HL-60 (cell line): ENCODE results near the gene DMD.

Source experiments
- DNase-seq, 2 experiments: peaks; one replicate each; pipeline ENCODE4 v3.0.0-alpha.2; 2010 to 2020; ENCODE audit warnings: low read depth in 1 of 2, low spot score in 1 of 2
- H3K27ac ChIP-seq: fragments of 250-450 bp; sonication (Bioruptor Pico); replicated peaks from 2 replicates; pipeline ENCODE4 v1.5.1; 2020; ENCODE audit warnings: mild to moderate bottlenecking, moderate library complexity
- H3K27me3 ChIP-seq: fragments of 250-450 bp; sonication (Bioruptor Pico); 2 replicates; pipeline ENCODE4 v1.5.1; 2021; ENCODE audit warnings: mild to moderate bottlenecking, moderate library complexity; ENCODE audit not compliant: insufficient read depth, poor library complexity, severe bottlenecking
- H3K4me3 ChIP-seq: replicated peaks from 2 replicates; pipeline ENCODE4 v1.5.1; 2011; ENCODE audit warnings: mild to moderate bottlenecking, control low read depth, low read length; ENCODE audit not compliant: insufficient read depth
- CTCF ChIP-seq: IDR thresholded peaks from one replicate; pipeline ENCODE4 v1.5.1; 2011; ENCODE audit warnings: low read length, control low read depth, inconsistent platforms; ENCODE audit not compliant: insufficient read depth
- GABPA ChIP-seq: IDR thresholded peaks from 2 replicates; pipeline ENCODE4 v1.6.1; 2012; ENCODE audit warnings: low read depth
- POLR2AphosphoS5 ChIP-seq: IDR thresholded peaks from 2 replicates; pipeline ENCODE4 v1.6.1; 2012; ENCODE audit warnings: low read depth
- REST ChIP-seq: IDR thresholded peaks from 2 replicates; pipeline ENCODE4 v1.6.1; 2012; ENCODE audit warnings: low read depth; ENCODE audit not compliant: insufficient replicate concordance
- SPI1 ChIP-seq: IDR thresholded peaks from 2 replicates; pipeline ENCODE4 v1.6.1; 2012; ENCODE audit warnings: low read depth, mild to moderate bottlenecking, borderline replicate concordance

The DMD gene

GRCh38 chrX:32937043-32937442 lies 274.3 kb downstream of the DMD start:
- no peak for DNase-seq
- TF ChIP-seq GABPA (no peak), REST (no peak), SPI1 (no peak), CTCF (no peak), POLR2AphosphoS5 (no peak)
- H3K27me3 ChIP-seq: no peaks in the 10 kb centered on the region
- H3K27ac ChIP-seq: no peak overlapping the region
- H3K4me3 ChIP-seq: no peak overlapping the region

GRCh38 chrX:32933548-32933947 lies 277.8 kb downstream of the DMD start:
- Histone ChIP-seq H3K27me3 (no peaks in the 10 kb centered on the region), H3K27ac (no peak overlapping the region), H3K4me3 (no peak overlapping the region)
- TF ChIP-seq CTCF (no peak), POLR2AphosphoS5 (no peak), GABPA (no peak), REST (no peak), SPI1 (no peak)
- no peak for DNase-seq

- Histone ChIP-seq H3K27ac (no peak overlapping the region), H3K4me3 (no peak overlapping the region), H3K27me3 (no peaks in the 10 kb centered on the region)
- TF ChIP-seq CTCF (no peak), GABPA (no peak), REST (no peak), SPI1 (no peak), POLR2AphosphoS5 (no peak)
- DNase-seq: no peak
Observed at GRCh38 chrX:32929040-32929439, 282.3 kb downstream of the DMD start.
